Activated B cell treated with CpG ODN at 0.5 μM for 24 hours (primary cell): ENCODE data around the gene UBL7. TPM values are rescaled to one million over a fixed set of nuclear protein-coding genes. Genes with fewer than 3 reads are reported as not detected.

ENCODE experiments used
- ATAC-seq: fragments of 200-7000 bp; cut with Tn5 transposase; one replicate; pipeline ENCODE4 v1.10.0; 2021; ENCODE audit warnings: low read depth, mild to moderate bottlenecking, moderate library complexity
- CTCF ChIA-PET: fragments of 350-600 bp; sonication (Branson Sonifier 250); formaldehyde crosslinking; loops from one replicate; lab custom pipeline; 2021; ENCODE audit warnings: antibody characterized with exemption; lab: Charles Lee
- POLR2A ChIA-PET: fragments of 350-600 bp; sonication (Branson Sonifier 250); formaldehyde crosslinking; loops from one replicate; lab custom pipeline; 2021; ENCODE audit warnings: antibody characterized with exemption; lab: Charles Lee
- DNase-seq: peaks from one replicate; pipeline ENCODE4 v3.0.0; 2022
- H3K27ac Mint-ChIP-seq: one replicate; pipeline ENCODE4 v1.8.0; 2020; ENCODE audit warnings: mixed read lengths
- H3K27me3 Mint-ChIP-seq: one replicate; pipeline ENCODE4 v1.8.0; 2021; ENCODE audit warnings: mixed read lengths
- H3K36me3 Mint-ChIP-seq: one replicate; pipeline ENCODE4 v1.8.0; 2021; ENCODE audit warnings: low read depth, mixed read lengths
- H3K4me1 Mint-ChIP-seq: one replicate; pipeline ENCODE4 v1.8.0; 2021; ENCODE audit warnings: mixed read lengths
- H3K4me3 Mint-ChIP-seq: one replicate; pipeline ENCODE4 v1.8.0; 2020; ENCODE audit warnings: mild to moderate bottlenecking, mixed read lengths
- H3K9me3 Mint-ChIP-seq: one replicate; pipeline ENCODE4 v1.8.0; 2020; ENCODE audit warnings: mixed read lengths
- intact Hi-C: fragments of 100-400 bp; cut with micrococcal nuclease; formaldehyde crosslinking; loops from one replicate; pipeline ENCODE4 v1.15.1; 2024
- total RNA-seq: library from RNA; stranded (reverse); gene quantifications from 2 replicates; pipeline ENCODE4 v1.2.3, GENCODE V29; 2022
- TF ChIP-seq, protein P1 (sequence below): fragments of 200-600 bp; IDR thresholded peaks from one replicate; pipeline ENCODE4 v1.8.0; 2022; ENCODE audit warnings: antibody characterized with exemption, mild to moderate bottlenecking

Gene UBL7
- total RNA-seq, 1 donor from 2014 or later, result 48.8 TPM

DNA sequence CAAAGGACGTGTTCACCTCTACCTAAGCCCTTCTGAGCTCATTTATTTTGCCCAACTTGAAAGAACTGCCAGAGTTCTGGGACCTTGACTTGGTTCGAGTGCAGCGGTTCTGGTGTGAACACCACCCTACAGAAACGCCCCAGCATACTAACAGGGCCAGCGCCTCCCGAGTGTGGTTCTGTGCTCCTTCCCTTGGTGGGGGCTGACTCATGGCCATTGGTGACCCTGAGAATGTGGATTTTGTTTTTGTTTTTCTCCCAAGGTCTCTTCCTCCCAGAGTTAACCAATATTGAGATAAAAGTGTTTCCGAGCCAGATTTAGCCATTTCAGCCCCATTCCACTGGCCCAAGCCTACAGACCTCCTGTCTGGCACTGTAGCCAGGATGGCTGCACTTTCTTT, 55.1 kb downstream of the UBL7 start:
- Mint-ChIP-seq H3K27me3 (no peaks in the 10 kb centered on the region), H3K4me1 (peaks cover 81% of the 10 kb centered on the region), H3K36me3 (peaks cover 33% of the 10 kb centered on the region), H3K27ac (peak overlapping the region; percentile 37), H3K9me3 (no peaks in the 10 kb centered on the region), H3K4me3 (no peak overlapping the region)
- CTCF ChIA-PET, result interaction anchor here (1.1 to 4.0 kb wide), 3 partner anchors 16 to 25 kb away, joined by 3 to 21 read pairs (median 6); no protein-coding TSS in a partner anchor
- intact Hi-C loops, result no loop called here
- TF ChIP-seq, protein P1, sequence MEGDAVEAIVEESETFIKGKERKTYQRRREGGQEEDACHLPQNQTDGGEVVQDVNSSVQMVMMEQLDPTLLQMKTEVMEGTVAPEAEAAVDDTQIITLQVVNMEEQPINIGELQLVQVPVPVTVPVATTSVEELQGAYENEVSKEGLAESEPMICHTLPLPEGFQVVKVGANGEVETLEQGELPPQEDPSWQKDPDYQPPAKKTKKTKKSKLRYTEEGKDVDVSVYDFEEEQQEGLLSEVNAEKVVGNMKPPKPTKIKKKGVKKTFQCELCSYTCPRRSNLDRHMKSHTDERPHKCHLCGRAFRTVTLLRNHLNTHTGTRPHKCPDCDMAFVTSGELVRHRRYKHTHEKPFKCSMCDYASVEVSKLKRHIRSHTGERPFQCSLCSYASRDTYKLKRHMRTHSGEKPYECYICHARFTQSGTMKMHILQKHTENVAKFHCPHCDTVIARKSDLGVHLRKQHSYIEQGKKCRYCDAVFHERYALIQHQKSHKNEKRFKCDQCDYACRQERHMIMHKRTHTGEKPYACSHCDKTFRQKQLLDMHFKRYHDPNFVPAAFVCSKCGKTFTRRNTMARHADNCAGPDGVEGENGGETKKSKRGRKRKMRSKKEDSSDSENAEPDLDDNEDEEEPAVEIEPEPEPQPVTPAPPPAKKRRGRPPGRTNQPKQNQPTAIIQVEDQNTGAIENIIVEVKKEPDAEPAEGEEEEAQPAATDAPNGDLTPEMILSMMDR, result no peak
- POLR2A ChIA-PET, result interaction anchor here (1.0 to 16.5 kb wide), 4 partner anchors 9 to 25 kb away, joined by 4 to 563 read pairs (median 107); partner anchors contain the start of gene SEMA7A
- DNase-seq (no peak), ATAC-seq (no peak)

DNA sequence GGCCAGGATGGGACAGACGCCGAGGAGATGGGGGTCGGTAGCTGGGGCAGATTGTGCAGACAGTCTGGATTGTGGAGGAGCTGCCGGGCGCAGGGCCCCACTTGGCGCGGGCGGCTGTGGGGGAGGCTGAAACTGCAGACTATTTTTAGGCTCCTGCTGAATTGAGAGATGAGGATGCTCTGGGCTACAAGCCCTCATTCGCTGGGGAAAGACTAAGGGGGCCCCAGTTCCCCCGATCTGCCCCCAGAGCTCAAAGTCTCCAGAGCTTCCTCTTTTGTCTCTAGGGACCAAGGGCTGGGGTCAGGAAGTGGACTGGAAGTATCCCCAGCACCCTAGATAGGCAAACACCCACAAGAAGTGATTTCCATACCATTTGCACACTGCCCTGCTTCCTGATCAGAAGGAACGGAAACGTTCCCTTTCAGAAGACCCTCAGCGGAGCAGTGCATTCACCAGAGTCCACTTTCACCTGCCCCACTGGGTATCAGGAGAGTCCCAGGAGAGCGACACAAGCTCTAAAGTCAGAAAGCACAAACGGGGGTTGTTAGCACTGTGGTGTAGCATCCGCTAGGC, 56.9 kb downstream of the UBL7 start:
- Mint-ChIP-seq H3K36me3 (peaks cover 23% of the 10 kb centered on the region), H3K4me1 (peaks cover 95% of the 10 kb centered on the region), H3K9me3 (no peaks in the 10 kb centered on the region), H3K27me3 (no peaks in the 10 kb centered on the region), H3K4me3 (peak overlapping the region; percentile 73), H3K27ac (peak overlapping the region; percentile 93)
- DNase-seq (peak; percentile 44), ATAC-seq (peak; percentile 37)
- TF ChIP-seq, protein P1, result no peak
- intact Hi-C loops, result loop anchor here (1.0 kb wide), 4 partner anchors 8 to 34 kb away; partner anchors contain the start of gene SEMA7A
- ChIA-PET CTCF (interaction anchor here (1.1 to 4.1 kb wide), 8 partner anchors 10 to 35 kb away, joined by 3 to 33 read pairs (median 12); no protein-coding TSS in a partner anchor), POLR2A (interaction anchor here (1.0 to 16.5 kb wide), 11 partner anchors 10 to 383 kb away, joined by 5 to 563 read pairs (median 11); partner anchors contain the start of gene SEMA7A)

DNA sequence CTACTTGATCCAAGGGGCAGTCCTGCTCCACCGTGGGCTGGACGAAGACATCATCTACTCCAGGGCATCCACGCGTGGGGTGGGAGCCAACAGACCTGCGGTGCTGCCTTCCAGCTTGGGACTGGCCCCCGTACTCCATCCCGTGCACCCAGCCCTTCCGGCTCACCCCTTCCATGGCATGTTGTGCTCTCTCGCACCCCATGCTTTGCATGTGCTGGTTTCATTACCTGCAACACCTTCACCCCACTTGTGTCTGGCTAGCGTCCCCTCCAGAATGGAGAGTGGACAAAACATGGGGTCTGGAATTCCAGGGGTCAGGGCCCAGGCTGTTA, 57.4 kb downstream of the UBL7 start:
- Mint-ChIP-seq H3K9me3 (no peaks in the 10 kb centered on the region), H3K27ac (peak overlapping the region; percentile 93), H3K4me1 (peaks cover 95% of the 10 kb centered on the region), H3K36me3 (peaks cover 21% of the 10 kb centered on the region), H3K4me3 (peak overlapping the region; percentile 73), H3K27me3 (no peaks in the 10 kb centered on the region)
- DNase-seq (no peak), ATAC-seq (peak; percentile 3)
- TF ChIP-seq, protein P1, result no peak
- ChIA-PET POLR2A (interaction anchor here (1.2 to 16.5 kb wide), 12 partner anchors 10 to 384 kb away, joined by 4 to 563 read pairs (median 11); partner anchors contain the start of genes SEMA7A and UBL7), CTCF (interaction anchor here (0.9 to 4.1 kb wide), 9 partner anchors 9 to 35 kb away, joined by 3 to 33 read pairs (median 10); no protein-coding TSS in a partner anchor)
- intact Hi-C loops, result loop anchor here (1.0 kb wide), 2 partner anchors 18 to 30 kb away; partner anchors contain the start of gene SEMA7A

DNA sequence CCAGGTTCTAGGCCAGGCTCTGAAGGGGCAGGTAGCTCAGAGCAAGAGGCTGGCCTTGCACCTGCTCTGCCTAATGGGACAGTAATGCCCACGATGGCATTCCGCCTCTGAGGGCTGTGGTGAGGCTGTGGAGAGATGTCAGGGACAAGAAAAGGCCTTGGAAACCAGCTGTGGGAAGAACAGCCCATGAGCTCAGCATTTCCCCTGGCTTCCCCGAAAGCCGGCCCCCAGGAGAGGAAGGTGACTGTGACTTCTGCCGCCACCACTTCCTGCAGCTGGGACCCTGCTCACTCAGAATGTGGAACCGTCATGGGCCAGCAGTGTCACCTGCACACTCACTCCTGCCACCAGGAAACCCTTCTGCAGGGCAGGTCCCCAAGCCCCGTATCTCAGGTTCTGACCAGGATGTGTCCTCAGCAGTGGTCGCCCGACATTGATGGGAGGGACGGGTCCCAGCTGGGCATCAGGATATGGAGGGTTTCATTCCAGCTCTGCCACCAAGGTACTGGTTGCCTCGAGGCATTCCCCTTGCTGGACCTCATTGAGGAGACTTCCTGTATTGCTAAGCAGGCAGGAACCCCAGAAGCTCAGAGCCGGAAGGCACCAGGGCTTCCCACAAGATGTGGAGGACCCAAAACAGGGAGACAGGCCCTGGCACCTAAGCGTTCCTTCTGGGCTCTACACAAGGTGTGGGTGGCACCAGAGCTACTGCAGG, 57.9 kb downstream of the UBL7 start:
- H3K27ac Mint-ChIP-seq, result peak overlapping the region; percentile 93
- peaks cover 19% of the 10 kb centered on the region for H3K36me3 Mint-ChIP-seq
- intact Hi-C loops, result loop anchor here (1.0 kb wide), 2 partner anchors 18 to 30 kb away; partner anchors contain the start of gene SEMA7A
- DNase-seq (peak; percentile 69), ATAC-seq (peak; percentile 67)
- POLR2A ChIA-PET, result interaction anchor here (1.0 to 16.5 kb wide), 14 partner anchors 9 to 385 kb away, joined by 3 to 563 read pairs (median 8); partner anchors contain the start of genes SEMA7A and UBL7
- TF ChIP-seq, protein P1, result no peak
- no peaks in the 10 kb centered on the region for H3K27me3 Mint-ChIP-seq
- peaks cover 96% of the 10 kb centered on the region for H3K4me1 Mint-ChIP-seq
- CTCF ChIA-PET, result interaction anchor here (0.9 to 4.1 kb wide), 9 partner anchors 16 to 36 kb away, joined by 3 to 33 read pairs (median 10); no protein-coding TSS in a partner anchor
- H3K9me3 Mint-ChIP-seq, result no peaks in the 10 kb centered on the region
- peak overlapping the region; percentile 73 for H3K4me3 Mint-ChIP-seq
